HUDEP-2 (cell line): Measurements from ENCODE around the gene ZNF3.
A peak's percentile ranks its signal among the peaks of the same experiment; 100 is the strongest.

Experiments used
- DNase-seq, 76 experiments: peaks; one replicate each; lab custom pipeline; 2025; ENCODE audit not compliant: unreplicated experiment in 76 of 76; lab: John Stamatoyannopoulos, UW

The ZNF3 gene

DNA sequence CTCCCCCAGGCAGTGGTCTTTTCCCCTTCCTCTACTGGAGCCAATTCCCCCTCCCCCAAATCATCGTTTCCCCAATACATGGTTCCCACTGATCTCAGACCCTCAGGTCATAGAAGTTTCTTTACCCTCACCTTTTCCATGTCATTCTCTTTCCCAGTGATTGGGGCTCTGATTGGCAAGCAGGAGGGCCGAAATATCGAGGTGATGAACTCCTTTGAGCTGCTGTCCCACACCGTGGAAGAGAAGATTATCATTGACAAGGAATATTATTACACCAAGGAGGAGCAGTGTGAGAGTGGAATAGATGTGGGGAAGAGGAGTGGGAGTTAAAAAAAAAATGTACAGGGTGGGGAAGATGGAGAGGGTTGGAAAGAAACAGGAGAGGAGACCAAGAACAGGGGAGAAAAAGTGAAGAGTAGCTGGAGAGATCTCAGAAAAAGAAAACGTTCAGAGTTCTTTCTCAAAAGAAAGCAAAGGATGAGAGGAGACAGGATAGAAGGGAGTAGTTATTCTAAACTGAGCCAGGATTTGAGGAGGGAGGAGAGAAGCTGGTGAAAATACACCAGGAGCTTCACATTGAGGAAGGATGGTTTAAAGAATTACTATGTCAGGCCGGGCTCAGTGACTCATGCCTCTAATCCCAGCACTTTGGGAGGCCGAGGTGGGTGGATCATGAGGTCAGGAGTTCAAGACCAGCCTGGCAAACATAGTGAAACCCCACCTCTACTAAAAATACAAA is 8.1 kb upstream of the ZNF3 start:
- DNase-seq = no peak

DNA sequence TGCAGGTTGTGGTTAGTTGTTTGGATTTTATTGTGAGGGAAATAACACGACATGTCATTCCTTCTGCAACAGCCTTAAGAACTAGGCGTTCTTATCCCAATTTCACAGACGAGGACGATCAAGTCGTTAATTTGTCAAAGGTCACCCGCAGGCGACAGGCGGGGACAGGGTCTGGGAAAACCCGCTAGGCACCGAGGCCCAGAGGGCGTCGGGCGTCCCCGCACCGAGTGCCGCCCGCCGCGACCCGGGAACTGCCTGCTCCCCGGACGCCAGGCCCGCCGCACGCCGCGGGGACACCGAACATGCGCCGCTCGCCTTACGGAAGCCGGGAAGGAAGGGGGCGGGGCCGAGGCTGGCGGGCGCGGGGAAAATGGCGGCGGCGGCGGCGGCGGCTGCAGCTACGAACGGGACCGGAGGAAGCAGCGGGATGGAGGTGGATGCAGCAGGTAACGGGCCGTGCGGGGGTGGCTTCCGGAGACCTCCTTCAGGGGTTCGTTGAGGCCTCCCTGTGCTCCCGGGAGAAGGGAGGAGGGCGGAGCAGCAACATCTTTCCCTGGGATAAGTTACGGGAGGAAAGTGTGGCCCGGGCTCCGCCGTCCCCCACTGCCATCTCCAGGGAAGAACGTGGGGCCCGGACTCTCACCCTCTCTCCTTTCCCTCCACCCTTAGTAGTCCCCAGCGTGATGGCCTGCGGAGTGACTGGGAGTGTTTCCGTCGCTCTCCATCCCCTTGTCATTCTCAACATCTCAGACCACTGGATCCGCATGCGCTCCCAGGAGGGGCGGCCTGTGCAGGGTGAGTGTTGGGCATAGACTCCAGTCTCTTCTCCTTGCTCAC is 7.3 kb upstream of the ZNF3 start, which contains the start of gene COPS6:
COPS6 (plus strand) TSS at position 349 of the 837 bp plus-strand sequence; CDS start at position 371, 22 bp downstream.
- DNase-seq = peak in 69 of 76 experiments; percentile 11 to 82 (median 60)

GRCh38 chr7:100088095-100088620 is 6.6 kb upstream of the ZNF3 start:
- DNase-seq = no peak

DNA sequence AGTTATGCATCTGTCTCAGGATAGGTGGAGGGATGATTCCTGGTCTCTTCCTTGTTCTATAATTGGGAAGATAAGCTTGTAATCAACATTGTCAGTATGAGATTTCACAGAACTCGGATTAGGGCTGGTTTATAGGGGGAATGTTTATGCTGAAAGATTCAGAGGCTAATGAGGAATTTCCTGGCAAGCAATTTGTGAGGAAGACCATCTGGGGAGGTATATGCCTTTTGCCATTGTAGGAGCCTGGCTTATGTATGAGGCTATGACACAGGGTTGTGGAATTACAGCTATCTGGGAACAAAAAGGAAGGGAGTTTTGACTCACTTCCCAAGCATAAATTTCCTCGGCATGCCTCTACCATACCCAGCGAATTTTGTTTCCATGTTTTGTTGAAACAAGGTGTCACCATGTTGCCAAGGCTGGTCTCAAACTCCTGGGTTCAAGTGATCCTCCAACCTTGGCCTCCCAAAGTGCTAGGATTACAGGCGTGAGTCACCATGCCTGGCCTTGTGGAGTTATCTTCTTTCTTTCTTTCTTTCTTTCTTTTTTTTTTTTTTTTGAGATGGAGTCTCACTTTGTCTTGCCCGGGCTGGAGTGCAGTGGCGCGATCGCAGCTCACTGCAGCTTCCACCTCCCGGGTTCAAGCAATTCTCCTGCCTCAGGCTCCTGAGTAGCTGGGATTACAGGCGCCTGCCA is 5.7 kb upstream of the ZNF3 start:
- no peak for DNase-seq

DNA sequence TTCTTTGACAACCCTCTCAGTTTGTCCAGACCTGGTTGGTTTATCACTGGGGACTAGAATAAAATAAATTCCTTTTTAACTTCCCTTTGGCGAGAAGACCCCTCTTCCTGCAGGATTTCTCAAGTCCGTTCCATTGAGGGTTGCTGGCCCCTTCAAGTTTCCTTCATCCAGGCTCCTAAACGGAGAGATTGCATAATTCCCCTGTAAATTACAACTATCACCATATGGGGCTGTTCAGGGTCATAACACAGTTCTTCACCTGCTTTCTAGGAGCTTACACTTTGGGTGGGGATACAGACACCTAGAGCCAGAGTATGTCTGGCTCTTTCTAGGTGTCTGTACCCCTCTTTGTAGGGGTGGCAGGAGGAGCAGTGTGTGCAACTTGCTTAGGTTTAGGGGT is 4.0 kb upstream of the ZNF3 start:
- DNase-seq = no peak

- no peak for DNase-seq
These were observed 1.5 kb upstream of the ZNF3 start for GRCh38 chr7:100082978-100083377.

DNA sequence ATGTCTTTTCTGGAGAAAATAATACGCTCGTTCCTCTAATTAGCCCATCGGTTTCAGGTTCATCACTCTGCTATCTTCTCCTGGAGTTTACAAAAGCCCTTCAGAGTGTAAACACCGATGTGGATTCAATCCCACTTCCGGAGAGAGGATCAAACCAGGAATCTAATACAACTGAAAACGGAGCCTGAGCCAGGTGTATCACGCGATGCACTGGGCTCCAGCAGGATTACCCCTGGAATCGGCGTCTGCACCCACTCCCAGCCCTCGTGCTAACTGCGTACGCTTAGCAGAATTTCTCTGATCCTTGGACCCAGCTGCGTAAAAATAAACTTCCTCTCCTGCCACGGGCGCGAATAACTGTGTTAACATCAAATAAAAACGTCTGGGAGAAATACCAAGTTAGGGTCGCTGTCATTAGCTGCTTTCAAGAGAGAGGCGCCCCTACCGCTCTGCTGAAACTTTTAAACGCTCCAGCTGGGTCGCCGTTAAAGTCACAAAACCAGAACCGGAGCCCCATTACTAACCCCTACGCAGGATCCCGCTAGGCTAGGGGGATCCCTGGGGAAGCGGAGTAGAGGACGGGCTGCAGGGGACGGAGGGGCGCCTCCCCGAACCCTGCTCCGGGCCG is 502 bp downstream of the ZNF3 start:
- DNase-seq = peak in 2 of 76 experiments; percentile 3 to 14

GRCh38 chr7:100079024-100079560 is 2.4 kb downstream of the ZNF3 start:
- DNase-seq = no peak

- DNase-seq = no peak
These were observed 4.3 kb downstream of the ZNF3 start for GRCh38 chr7:100077205-100077604.

DNA sequence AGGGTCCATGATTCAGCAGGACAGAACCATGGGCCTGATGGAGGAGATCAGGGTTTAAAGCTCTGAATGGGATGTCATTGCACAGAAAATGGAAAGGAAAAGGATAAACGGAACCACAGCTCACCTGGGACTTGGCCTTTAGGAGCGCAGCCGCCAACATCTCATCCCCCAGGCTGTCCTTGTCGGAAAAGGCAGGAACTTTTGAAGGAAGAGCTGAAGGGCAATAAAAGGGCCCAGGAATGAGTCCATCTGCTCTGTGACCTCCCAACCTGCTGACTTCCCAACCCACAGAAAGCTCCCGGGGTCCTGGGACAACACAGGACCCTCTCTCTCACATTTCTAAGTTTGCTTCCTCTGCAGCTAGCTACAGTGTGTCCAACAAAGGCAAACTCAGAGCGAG is 6.1 kb downstream of the ZNF3 start:
- no peak for DNase-seq

DNA sequence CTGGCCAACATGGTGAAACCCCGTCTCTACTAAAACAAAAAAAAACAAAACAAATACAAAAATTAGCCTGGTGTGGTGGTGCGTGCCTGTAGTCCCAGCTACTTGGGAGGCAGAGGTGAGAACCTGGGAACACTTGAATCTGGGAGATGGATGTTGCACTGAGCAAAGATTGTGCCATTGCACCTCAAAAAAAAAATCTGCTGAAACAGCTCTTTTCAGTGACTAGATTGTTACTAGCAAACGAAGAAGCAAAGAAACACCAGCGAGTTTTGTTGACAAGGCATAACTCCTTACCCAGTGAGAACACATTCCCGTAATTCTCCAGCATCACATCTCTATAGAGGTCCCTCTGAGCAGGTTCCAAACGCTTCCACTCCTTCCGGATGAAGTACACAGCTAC is 6.7 kb downstream of the ZNF3 start:
- no peak for DNase-seq

- DNase-seq = no peak
These were observed 9.1 kb downstream of the ZNF3 start for GRCh38 chr7:100072462-100072861.

- no peak for DNase-seq
These were observed 10.4 kb downstream of the ZNF3 start for GRCh38 chr7:100071018-100071723.

DNA sequence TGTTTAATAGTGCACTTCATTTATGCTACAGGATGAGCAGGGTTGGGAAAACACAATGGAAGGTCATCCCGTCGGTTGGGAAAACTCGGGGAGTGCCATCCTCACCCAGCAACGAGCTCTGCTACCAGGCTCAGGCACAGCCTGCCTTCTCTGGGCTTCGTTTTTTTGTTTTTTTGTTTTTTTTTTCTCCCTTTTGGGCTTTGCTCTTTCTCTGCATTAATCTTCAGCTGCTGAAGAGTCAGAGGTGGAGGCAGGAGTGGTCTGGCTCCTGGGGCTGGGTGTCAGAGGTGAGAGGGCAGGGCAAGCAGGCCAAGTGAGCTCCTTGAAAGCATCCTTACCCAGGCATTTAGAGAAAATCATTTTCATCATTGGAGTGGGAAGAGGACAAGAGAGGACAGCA is 11.5 kb downstream of the ZNF3 start:
- DNase-seq = no peak

GRCh38 chr7:100066953-100067352 is 14.6 kb downstream of the ZNF3 start:
- DNase-seq = no peak

- DNase-seq = no peak
These were observed 15.9 kb downstream of the ZNF3 start for GRCh38 chr7:100065452-100066186.

GRCh38 chr7:100064162-100064561 is 17.4 kb downstream of the ZNF3 start:
- no peak for DNase-seq

DNA sequence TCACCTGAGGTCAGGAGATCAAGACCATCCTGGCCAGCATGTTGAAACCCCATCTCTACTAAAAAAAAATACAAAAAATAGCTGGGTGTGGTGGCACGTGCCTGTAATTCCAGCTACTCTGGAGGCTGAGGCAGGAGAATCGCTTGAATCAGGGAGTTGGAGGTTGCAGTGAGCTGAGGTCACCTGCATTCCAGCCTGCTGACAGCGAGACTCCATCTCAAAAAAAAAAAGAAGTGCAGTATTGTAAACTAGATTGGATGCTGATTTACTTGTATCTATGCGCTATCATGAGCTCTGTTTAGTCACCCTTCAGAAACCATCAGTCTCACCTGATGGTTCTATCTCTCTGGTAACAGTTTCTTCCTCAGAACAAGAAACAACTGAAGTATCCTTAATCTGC is 18.1 kb downstream of the ZNF3 start:
- no peak for DNase-seq
